HUES64 (cell line): ENCODE data around the gene ZER1.
A peak's percentile ranks its signal among the peaks of the same experiment; 100 is the strongest.
"Not testable (repeated sequence)": the region's sequence is repeated elsewhere in the genome, so short reads cannot be mapped to it uniquely, and the experiment has no call there.

Experiments
- H3K27ac ChIP-seq: 2 replicates; pipeline ENCODE4 v1.7.0; 2013; ENCODE audit warnings: low read depth, low read length, inconsistent platforms
- H3K27me3 ChIP-seq: 2 replicates; pipeline ENCODE4 v1.6.1; 2013; ENCODE audit warnings: mild to moderate bottlenecking, low read length; ENCODE audit not compliant: insufficient read depth
- H3K36me3 ChIP-seq: 2 replicates; pipeline ENCODE4 v1.6.1; 2013; ENCODE audit warnings: mild to moderate bottlenecking, low read length; ENCODE audit not compliant: insufficient read depth
- H3K4me1 ChIP-seq: 2 replicates; pipeline ENCODE4 v1.6.1; 2013; ENCODE audit warnings: mild to moderate bottlenecking, low read length, moderate library complexity; ENCODE audit not compliant: insufficient read depth
- H3K4me3 ChIP-seq: 2 replicates; pipeline ENCODE4 v1.5.1; 2013; ENCODE audit warnings: mild to moderate bottlenecking, low read length, moderate library complexity
- H3K9ac ChIP-seq: 2 replicates; pipeline ENCODE4 v1.6.1; 2013; ENCODE audit warnings: mild to moderate bottlenecking, low read depth, low read length
- H3K9me3 ChIP-seq: 2 replicates; pipeline ENCODE4 v1.6.1; 2013; ENCODE audit warnings: low read depth, low read length; ENCODE audit not compliant: insufficient read depth
- WGBS: fragments of 150-250, 120-280 bp; methylation state at CpG from one replicate; pipeline ENCODE4 v1.1.7; 2013; ENCODE audit warnings: missing lambda C conversion rate; 5-methylcytosine and 5-hydroxymethylcytosine counted together

ZER1 gene

DNA sequence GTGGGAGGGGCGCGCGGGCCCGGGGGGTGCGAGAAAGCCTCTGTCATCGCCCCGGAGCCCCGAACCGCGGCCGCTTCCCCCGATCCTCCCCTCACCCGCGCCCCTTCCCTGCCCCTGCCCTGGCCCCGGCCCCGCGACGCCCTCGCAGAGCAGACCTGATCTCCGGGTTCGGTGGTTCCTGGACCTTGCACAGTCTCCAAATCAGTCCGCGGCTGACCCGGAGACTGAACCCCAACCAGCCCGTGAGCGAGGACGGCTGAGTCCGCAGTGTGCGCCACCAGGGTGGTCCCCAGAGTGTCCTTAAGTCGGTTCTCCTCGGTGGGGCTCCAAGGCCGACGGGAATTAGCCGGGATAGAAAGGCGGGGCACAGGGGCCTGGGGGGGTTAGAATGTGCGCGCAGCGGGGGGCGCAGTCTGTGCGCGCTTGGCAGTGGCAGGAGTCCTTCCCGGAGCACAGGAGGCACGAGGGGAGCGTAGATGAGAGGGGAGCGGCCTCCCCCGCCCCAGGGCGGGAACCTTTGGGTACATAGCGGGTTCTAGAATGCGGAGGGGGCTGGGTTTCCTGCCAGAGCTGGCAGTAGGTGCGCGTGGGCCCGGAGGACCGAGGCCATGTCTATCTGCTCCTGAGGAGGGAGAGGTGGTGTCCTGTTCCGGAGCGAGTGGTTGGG lies 68.6 kb downstream of the ZER1 start:
- WGBS, result 4% methylated on average over 55 of the region's 55 CpGs
- peak overlapping the region; percentile 80; the same call in 1 of the 2 replicates for H3K27ac ChIP-seq
- no peaks in the 10 kb centered on the region for H3K4me1 ChIP-seq
- no peaks in the 10 kb centered on the region for H3K9me3 ChIP-seq
- H3K27me3 ChIP-seq, result no peaks in the 10 kb centered on the region
- peak overlapping the region; percentile 88 for H3K9ac ChIP-seq
- peaks cover 10% of the 10 kb centered on the region for H3K36me3 ChIP-seq
- H3K4me3 ChIP-seq, result peak overlapping the region; percentile 90

DNA sequence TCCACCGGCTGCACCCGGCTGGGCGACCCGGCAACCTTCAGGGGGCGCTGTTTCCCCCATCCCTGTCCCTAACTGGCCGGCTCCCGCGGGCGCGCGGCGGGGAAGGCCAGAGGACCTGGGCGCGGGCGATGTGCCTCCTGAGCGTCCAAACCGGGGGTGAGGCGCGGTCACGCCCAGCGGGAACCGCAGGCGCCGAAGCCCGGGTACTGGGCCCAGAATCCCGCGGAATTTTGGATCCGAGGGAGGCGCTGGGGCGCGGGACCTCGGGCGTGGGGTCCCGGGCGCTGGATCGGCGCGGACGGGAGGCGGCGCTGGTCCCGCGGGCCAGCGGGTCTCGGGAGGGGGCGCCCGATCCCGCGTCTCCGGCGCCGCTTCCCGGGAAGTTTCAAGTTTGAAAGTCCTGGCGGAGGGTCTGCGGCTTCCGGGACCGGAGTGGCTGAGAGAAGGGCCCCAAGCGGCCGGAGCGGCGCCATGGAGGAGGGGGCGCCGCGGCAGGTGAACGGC lies 69.2 kb downstream of the ZER1 start, which contains the start of gene PKN3:
Gene PKN3, plus strand, starts transcription at position 59 of the 504 bp plus-strand sequence. Its CDS starts 413 bp downstream, at position 472.
- no peaks in the 10 kb centered on the region for H3K9me3 ChIP-seq

DNA sequence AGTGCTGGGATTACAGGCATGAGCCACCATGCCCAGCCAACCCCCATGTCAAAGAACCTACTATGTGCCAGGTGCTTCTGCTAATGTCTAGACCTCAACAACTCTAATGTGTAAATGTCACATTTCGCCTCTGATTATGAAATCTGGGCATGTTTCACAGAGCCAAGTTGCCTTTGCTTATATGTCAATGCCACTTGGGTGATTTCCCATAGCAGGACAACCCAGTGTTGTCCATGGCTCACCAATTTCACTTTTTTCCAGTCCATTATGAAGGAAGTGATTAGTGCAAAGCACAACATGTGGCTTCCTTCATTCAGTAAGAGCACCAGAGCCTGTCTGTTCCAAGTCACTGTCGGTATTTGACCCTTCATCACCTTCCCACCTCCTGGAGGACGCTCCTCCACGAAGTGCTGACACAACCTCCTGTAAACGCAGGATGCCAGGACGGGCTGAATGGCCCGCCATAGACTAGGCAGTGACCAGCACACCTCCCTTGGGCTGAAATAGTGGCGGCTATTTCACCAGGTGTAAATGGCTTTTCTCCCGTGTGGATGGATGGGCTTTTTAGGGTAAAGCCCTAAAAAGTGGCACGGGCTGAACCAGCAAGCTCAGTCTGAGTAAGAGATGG lies 70.4 kb downstream of the ZER1 start:
- Histone ChIP-seq H3K27ac (no peak overlapping the region), H3K9ac (no peak overlapping the region), H3K4me1 (no peaks in the 10 kb centered on the region), H3K27me3 (no peaks in the 10 kb centered on the region), H3K4me3 (no peak overlapping the region), H3K36me3 (peaks cover 19% of the 10 kb centered on the region), H3K9me3 (no peaks in the 10 kb centered on the region)
- WGBS, result 82% methylated on average over 10 of the region's 10 CpGs

More for the DNA sequence above, 69.2 kb downstream of the ZER1 start, which contains the start of gene PKN3:
- Histone ChIP-seq H3K36me3 (peaks cover 10% of the 10 kb centered on the region), H3K27ac (peak within 1 kb of the TSS; percentile 80), H3K4me3 (peak within 1 kb of the TSS; percentile 90), H3K27me3 (no peaks in the 10 kb centered on the region), H3K9ac (peak within 1 kb of the TSS; percentile 88), H3K4me1 (no peaks in the 10 kb centered on the region)
- under 1% methylated on average over 65 of the region's 65 CpGs for WGBS

DNA sequence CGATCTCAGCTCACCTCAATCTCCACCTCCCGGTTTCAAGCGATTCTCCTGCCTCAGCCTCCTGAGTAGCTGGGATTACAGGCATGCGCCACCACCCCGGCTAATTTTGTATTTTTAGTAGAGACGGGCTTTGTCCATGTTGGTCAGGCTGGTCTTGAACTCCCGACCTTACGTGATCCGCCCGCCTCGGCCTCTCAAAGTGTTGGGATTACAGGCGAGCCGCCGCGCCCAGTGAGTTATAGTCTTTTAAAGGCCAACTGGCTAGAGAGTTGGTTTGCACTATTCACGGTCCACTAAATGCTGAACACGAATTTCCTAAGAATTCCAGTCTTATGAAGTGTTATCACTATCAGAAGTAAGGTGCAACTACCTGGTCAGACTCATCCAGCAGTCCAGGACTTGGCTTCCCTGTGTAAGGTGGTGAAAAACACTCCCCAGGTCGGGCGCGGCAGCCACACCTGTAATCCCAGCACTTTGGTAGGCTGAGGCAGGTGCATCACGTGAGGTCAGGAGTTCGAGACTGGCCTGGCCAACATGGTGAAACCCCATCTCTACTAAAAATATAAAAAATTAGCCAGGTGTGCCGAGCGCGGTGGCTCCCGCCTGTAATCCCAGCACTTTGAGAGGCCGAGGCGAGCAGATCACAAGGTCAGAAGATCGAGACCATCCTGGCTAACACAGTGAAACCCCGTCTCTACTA lies 72.5 kb downstream of the ZER1 start:
- H3K9ac ChIP-seq, H3K9me3 ChIP-seq, H3K27ac ChIP-seq, H3K4me1 ChIP-seq, H3K27me3 ChIP-seq, H3K4me3 ChIP-seq: not testable (repeated sequence)
- peaks cover 29% of the 10 kb centered on the region for H3K36me3 ChIP-seq
- WGBS, result 97% methylated on average over 28 of the region's 30 CpGs

DNA sequence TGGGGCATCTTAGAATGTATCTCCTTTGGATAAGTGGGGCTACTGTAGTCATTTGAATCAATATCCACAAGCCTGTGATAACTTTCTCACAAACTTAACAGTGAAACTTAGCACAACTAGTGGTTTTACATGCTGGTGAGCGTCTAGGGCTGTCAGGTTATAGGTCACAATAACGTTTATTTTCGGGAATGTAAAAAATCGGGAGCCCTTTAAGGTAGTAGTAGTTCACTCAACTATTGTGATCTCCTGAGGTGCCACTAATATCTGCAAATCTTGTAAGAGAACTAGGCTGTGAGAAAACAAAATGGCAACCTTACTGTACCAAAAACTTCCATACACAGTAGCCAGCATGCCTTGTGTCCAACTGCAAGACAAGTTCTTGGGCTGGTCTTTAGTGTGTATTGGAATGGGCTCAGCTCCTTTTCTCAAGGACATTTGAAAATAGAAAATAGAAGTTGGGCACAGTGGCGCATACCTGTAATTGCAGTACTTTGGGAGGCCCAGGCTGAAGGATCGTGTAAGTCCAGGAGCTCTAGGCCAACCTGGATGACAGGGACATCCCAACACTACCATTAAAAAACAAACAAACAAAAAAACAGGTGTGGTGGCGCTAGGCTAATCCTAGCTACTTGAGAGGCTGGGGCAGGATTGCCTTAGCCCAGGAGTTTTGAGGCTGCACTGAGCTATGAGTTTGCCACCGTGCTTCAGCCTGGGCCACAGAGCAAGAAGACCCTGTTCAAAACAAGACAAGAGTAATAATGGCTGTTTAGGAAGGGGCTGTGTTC lies 74.6 kb downstream of the ZER1 start:
- no peaks in the 10 kb centered on the region for H3K9me3 ChIP-seq
- no peak overlapping the region for H3K27ac ChIP-seq
- no peak overlapping the region for H3K4me3 ChIP-seq
- WGBS, result 82% methylated on average over 8 of the region's 8 CpGs
- no peaks in the 10 kb centered on the region for H3K4me1 ChIP-seq
- H3K36me3 ChIP-seq, result peaks cover 50% of the 10 kb centered on the region
- H3K9ac ChIP-seq, result no peak overlapping the region
- H3K27me3 ChIP-seq, result no peaks in the 10 kb centered on the region

DNA sequence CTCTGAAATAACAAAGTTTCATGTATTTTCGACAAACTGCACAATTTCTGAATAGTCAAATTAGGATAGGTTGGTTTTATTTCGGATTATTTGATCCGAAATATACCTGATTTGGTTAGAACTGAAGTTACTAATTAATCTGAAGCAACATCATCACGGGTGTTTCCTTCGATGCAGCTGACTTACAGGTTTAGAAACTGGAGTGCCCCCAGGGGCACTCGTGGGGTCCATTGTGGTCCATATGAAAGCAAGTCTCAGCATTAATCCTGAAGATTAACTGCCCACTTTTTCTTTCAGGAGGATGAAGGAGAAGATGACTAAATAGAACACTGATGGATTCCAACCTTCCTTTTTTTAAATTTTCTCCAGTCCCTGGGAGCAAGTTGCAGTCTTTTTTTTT lies 77.4 kb downstream of the ZER1 start:
- no peak overlapping the region for H3K9ac ChIP-seq
- no peak overlapping the region for H3K4me3 ChIP-seq
- H3K36me3 ChIP-seq, result peaks cover 69% of the 10 kb centered on the region
- no peaks in the 10 kb centered on the region for H3K9me3 ChIP-seq
- no peaks in the 10 kb centered on the region for H3K27me3 ChIP-seq
- peaks cover 11% of the 10 kb centered on the region for H3K4me1 ChIP-seq
- no peak overlapping the region for H3K27ac ChIP-seq
- 96% methylated on average over 6 of the region's 6 CpGs for WGBS

DNA sequence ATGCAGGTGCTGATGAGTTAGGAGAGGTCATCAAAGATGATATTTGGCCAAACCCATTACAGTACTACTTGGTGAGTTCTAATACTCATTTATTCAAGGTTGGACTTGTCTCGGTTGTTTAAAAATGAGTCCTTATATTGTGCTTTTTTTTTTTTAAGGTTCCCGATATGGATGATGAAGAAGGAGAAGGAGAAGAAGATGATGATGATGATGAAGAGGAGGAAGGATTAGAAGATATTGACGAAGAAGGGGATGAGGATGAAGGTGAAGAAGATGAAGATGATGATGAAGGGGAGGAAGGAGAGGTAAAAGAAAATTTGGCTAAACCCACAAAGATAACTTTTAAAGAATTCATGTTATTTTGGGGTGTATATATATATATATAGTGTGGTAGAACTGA lies 78.0 kb downstream of the ZER1 start:
- H3K9ac ChIP-seq, H3K27me3 ChIP-seq, H3K27ac ChIP-seq, H3K4me3 ChIP-seq, H3K9me3 ChIP-seq: not testable (repeated sequence)
- H3K4me1 ChIP-seq, result peaks cover 11% of the 10 kb centered on the region
- WGBS, result 98% methylated on average over 3 of the region's 3 CpGs
- peaks cover 69% of the 10 kb centered on the region for H3K36me3 ChIP-seq

DNA sequence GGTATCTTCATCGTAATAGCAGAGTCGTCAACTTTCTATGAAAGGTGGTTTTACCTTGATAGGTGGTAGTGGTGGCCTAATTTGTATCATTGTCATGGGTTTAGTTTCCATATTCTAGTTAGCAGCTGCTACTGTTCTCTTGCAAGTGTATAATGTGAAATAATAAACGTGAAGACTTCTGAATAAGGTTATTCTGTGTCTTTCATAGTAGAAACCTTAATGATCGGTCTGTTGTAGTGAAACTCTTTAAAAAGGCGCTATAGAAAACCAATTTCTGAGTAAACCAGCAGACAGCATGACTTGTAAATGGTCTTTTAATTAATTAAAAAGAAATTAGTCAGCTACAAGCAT lies 81.1 kb downstream of the ZER1 start:
- Histone ChIP-seq H3K9ac (peak overlapping the region; percentile 97), H3K27ac (peak overlapping the region; percentile 85), H3K36me3 (peaks cover 50% of the 10 kb centered on the region), H3K4me1 (peaks cover 25% of the 10 kb centered on the region), H3K9me3 (no peaks in the 10 kb centered on the region), H3K4me3 (peak overlapping the region; percentile 96), H3K27me3 (no peaks in the 10 kb centered on the region)
- WGBS, result 8% methylated on average over 5 of the region's 5 CpGs

DNA sequence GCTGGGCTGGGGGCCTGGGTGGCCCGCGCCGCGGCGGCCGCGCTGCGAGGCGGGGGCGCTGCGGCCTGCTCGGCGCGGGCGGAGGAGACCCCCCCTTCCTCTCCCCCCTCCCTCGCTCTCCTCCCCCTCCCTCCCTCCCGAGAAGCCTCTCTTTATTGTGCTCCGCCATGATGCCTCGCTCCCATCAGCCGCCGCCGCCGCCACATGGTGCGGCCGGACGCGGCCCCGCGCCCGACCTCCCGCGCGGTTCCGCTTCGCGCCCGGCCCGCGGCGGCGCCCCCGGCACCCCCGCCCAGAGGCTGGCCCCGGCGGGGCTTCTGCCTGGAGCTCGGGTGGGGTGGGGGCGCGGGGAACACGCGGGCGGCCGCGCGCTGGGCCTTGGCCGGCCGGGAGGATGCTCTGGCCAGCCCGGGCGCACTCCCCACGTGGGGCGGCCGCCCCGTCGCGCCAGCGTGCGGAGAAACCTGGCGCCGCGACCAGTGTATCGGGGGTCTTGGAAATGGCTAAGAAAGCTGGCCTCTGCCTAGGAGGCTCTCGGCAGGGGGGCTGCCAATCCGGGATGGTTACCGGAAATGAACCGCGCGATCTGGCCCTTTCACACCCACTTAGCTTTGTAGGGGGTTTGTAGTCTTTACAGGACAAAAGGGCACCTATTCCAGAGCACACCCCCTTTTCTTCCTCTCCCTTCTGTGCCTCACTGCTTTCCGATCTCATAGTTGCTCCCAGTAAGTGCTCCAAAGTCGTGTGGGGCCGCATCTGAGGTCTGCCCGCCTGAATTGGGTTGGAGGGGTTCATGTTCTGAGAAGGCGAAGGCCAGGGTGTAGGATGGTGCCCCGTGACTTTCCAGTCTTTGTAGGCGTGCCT lies 81.7 kb downstream of the ZER1 start:
- H3K9ac ChIP-seq, result peak overlapping the region; percentile 97
- H3K27me3 ChIP-seq, result no peaks in the 10 kb centered on the region
- H3K36me3 ChIP-seq, result peaks cover 45% of the 10 kb centered on the region
- H3K27ac ChIP-seq, result peak overlapping the region; percentile 85
- peak overlapping the region; percentile 96 for H3K4me3 ChIP-seq
- H3K9me3 ChIP-seq, result no peaks in the 10 kb centered on the region
- WGBS, result under 1% methylated on average over 79 of the region's 83 CpGs
- H3K4me1 ChIP-seq, result peaks cover 30% of the 10 kb centered on the region

DNA sequence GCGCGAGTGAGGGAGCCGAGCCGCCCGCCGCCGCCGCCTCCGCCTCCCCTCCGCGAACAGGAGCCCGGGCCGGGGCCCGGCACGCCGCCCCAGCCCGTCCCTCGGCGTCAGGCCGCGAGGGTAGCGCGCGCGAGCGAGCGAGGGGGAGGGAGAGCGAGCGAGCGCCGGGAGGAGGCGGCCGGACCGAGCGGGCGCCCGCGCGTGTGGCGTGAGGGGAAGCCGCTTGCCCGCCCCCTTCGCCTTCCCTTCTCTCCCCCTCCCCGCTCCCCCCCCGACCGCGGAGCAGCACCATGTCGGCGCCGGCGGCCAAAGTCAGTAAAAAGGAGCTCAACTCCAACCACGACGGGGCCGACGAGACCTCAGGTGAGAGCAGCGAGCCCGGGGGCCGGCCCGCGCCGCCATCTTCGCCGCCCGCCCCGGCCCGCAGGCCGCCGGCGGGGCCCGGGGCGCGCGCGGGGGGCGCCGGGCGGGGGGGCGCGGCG lies 82.4 kb downstream of the ZER1 start:
- Histone ChIP-seq H3K9ac (peak overlapping the region; percentile 90), H3K4me1 (peaks cover 31% of the 10 kb centered on the region), H3K4me3 (peak overlapping the region; percentile 72), H3K9me3 (no peaks in the 10 kb centered on the region), H3K27ac (peak overlapping the region; percentile 95; the same call in 1 of the 2 replicates), H3K36me3 (peaks cover 41% of the 10 kb centered on the region), H3K27me3 (no peaks in the 10 kb centered on the region)
- under 1% methylated on average over 79 of the region's 80 CpGs for WGBS
